SJSA1 (cell line): ENCODE results near the gene PLA2G3. TPM values are rescaled to one million over a fixed set of nuclear protein-coding genes. Genes with fewer than 3 reads are reported as not detected.

Experiments used
- DNase-seq, 2 experiments: peaks; one replicate each; pipeline ENCODE4 v3.0.0-alpha.2; 2015 to 2020; ENCODE audit warnings: low spot score in 2 of 2, low read depth in 1 of 2
- H3K27ac ChIP-seq: fragments of 250-450 bp; sonication (Bioruptor Pico); 2 replicates; pipeline ENCODE4 v1.5.1; 2020; ENCODE audit warnings: mild to moderate bottlenecking, moderate library complexity
- H3K27me3 ChIP-seq: fragments of 250-450 bp; sonication (Bioruptor Pico); replicated peaks from 2 replicates; pipeline ENCODE4 v1.5.1; 2020; ENCODE audit warnings: mild to moderate bottlenecking, moderate library complexity
- H3K36me3 ChIP-seq: fragments of 250-450 bp; sonication (Bioruptor Pico); 2 replicates; pipeline ENCODE4 v1.5.1; 2020; ENCODE audit warnings: mild to moderate bottlenecking
- H3K4me1 ChIP-seq: fragments of 250-450 bp; sonication (Bioruptor Pico); replicated peaks from 2 replicates; pipeline ENCODE4 v1.6.1; 2021; ENCODE audit warnings: mild to moderate bottlenecking
- H3K4me3 ChIP-seq: fragments of 250-450 bp; sonication (Bioruptor Pico); 2 replicates; pipeline ENCODE4 v1.5.1; 2020; ENCODE audit warnings: mild to moderate bottlenecking
- H3K9me3 ChIP-seq: fragments of 250-450 bp; sonication (Bioruptor Pico); replicated peaks from 2 replicates; pipeline ENCODE4 v1.5.1; 2020; ENCODE audit warnings: mild to moderate bottlenecking
- total RNA-seq: library from RNA; depleted of rRNA; stranded (reverse); fragments of >200 nt; shearing (Covaris generic); gene quantifications from 2 replicates; pipeline ENCODE4 v1.2.3, GENCODE V29; 2014

The PLA2G3 gene
- total RNA-seq, 1 experiment from 2014 or later, result not detected

GRCh38 chr22:31106731-31107177 is 33.6 kb downstream of the PLA2G3 start:
- Histone ChIP-seq H3K4me3 (peak overlapping the region; percentile 87), H3K27me3 (no peaks in the 10 kb centered on the region), H3K9me3 (no peaks in the 10 kb centered on the region), H3K27ac (peak overlapping the region; percentile 84), H3K4me1 (peaks cover 33% of the 10 kb centered on the region), H3K36me3 (peaks cover 55% of the 10 kb centered on the region)
- DNase-seq, result peak; percentile 71 to 72

GRCh38 chr22:31106001-31106571 is 34.2 kb downstream of the PLA2G3 start:
- H3K9me3 ChIP-seq, result no peaks in the 10 kb centered on the region
- no peaks in the 10 kb centered on the region for H3K27me3 ChIP-seq
- H3K4me3 ChIP-seq, result peak overlapping the region; percentile 87
- H3K36me3 ChIP-seq, result peaks cover 62% of the 10 kb centered on the region
- peaks cover 40% of the 10 kb centered on the region for H3K4me1 ChIP-seq
- peak overlapping the region; percentile 84 for H3K27ac ChIP-seq
- DNase-seq, result no peak

- H3K27me3 ChIP-seq, result no peaks in the 10 kb centered on the region
- peaks cover 43% of the 10 kb centered on the region for H3K4me1 ChIP-seq
- no peaks in the 10 kb centered on the region for H3K9me3 ChIP-seq
- H3K4me3 ChIP-seq, result no peak overlapping the region
- H3K36me3 ChIP-seq, result peaks cover 67% of the 10 kb centered on the region
- H3K27ac ChIP-seq, result no peak overlapping the region
- DNase-seq, result no peak
Observed at GRCh38 chr22:31105282-31105929, 34.9 kb downstream of the PLA2G3 start.

GRCh38 chr22:31104869-31105268 is 35.4 kb downstream of the PLA2G3 start:
- Histone ChIP-seq H3K27me3 (no peaks in the 10 kb centered on the region), H3K36me3 (peaks cover 73% of the 10 kb centered on the region), H3K4me3 (no peak overlapping the region), H3K9me3 (no peaks in the 10 kb centered on the region), H3K27ac (no peak overlapping the region), H3K4me1 (peaks cover 43% of the 10 kb centered on the region)
- no peak for DNase-seq

GRCh38 chr22:31103899-31104694 is 36.2 kb downstream of the PLA2G3 start:
- Histone ChIP-seq H3K27ac (no peak overlapping the region), H3K27me3 (no peaks in the 10 kb centered on the region), H3K4me1 (peaks cover 43% of the 10 kb centered on the region), H3K36me3 (peaks cover 80% of the 10 kb centered on the region), H3K4me3 (no peak overlapping the region), H3K9me3 (no peaks in the 10 kb centered on the region)
- DNase-seq, result no peak

GRCh38 chr22:31103111-31103510 is 37.2 kb downstream of the PLA2G3 start:
- H3K36me3 ChIP-seq, result peaks cover 89% of the 10 kb centered on the region
- DNase-seq, result no peak
- H3K4me3 ChIP-seq, result no peak overlapping the region
- no peaks in the 10 kb centered on the region for H3K27me3 ChIP-seq
- peak overlapping the region; percentile 62 for H3K27ac ChIP-seq
- peaks cover 43% of the 10 kb centered on the region for H3K4me1 ChIP-seq
- no peaks in the 10 kb centered on the region for H3K9me3 ChIP-seq

GRCh38 chr22:31102441-31103081 is 37.7 kb downstream of the PLA2G3 start:
- Histone ChIP-seq H3K36me3 (peaks cover 95% of the 10 kb centered on the region), H3K4me1 (peaks cover 43% of the 10 kb centered on the region)

GRCh38 chr22:31100762-31101525 is 39.4 kb downstream of the PLA2G3 start:
- DNase-seq, result no peak
- H3K27ac ChIP-seq, result no peak overlapping the region
- no peaks in the 10 kb centered on the region for H3K9me3 ChIP-seq
- no peak overlapping the region for H3K4me3 ChIP-seq
- H3K36me3 ChIP-seq, result peaks cover 97% of the 10 kb centered on the region
- peaks cover 30% of the 10 kb centered on the region for H3K4me1 ChIP-seq
- H3K27me3 ChIP-seq, result no peaks in the 10 kb centered on the region

More at GRCh38 chr22:31102441-31103081, 37.7 kb downstream of the PLA2G3 start:
- peak overlapping the region; percentile 62 for H3K27ac ChIP-seq
- H3K27me3 ChIP-seq, result no peaks in the 10 kb centered on the region
- H3K9me3 ChIP-seq, result no peaks in the 10 kb centered on the region
- DNase-seq, result peak; percentile 80 to 91
- H3K4me3 ChIP-seq, result no peak overlapping the region

GRCh38 chr22:31099841-31100761 is 40.2 kb downstream of the PLA2G3 start:
- Histone ChIP-seq H3K4me1 (peaks cover 24% of the 10 kb centered on the region), H3K4me3 (no peak overlapping the region), H3K36me3 (peaks cover 97% of the 10 kb centered on the region), H3K27ac (no peak overlapping the region), H3K9me3 (no peaks in the 10 kb centered on the region), H3K27me3 (no peaks in the 10 kb centered on the region)
- DNase-seq, result no peak

GRCh38 chr22:31099386-31099785 is 40.9 kb downstream of the PLA2G3 start:
- no peak overlapping the region for H3K4me3 ChIP-seq
- no peaks in the 10 kb centered on the region for H3K27me3 ChIP-seq
- peaks cover 24% of the 10 kb centered on the region for H3K4me1 ChIP-seq
- H3K27ac ChIP-seq, result no peak overlapping the region
- H3K36me3 ChIP-seq, result peaks cover 97% of the 10 kb centered on the region
- DNase-seq, result no peak
- H3K9me3 ChIP-seq, result no peaks in the 10 kb centered on the region

- no peak overlapping the region for H3K4me3 ChIP-seq
- H3K4me1 ChIP-seq, result peaks cover 24% of the 10 kb centered on the region
- H3K9me3 ChIP-seq, result no peaks in the 10 kb centered on the region
- H3K36me3 ChIP-seq, result peaks cover 97% of the 10 kb centered on the region
- H3K27ac ChIP-seq, result no peak overlapping the region
- no peak for DNase-seq
- H3K27me3 ChIP-seq, result no peaks in the 10 kb centered on the region
Observed at GRCh38 chr22:31098632-31099110, 41.6 kb downstream of the PLA2G3 start.

GRCh38 chr22:31097941-31098631 is 42.2 kb downstream of the PLA2G3 start:
- Histone ChIP-seq H3K4me1 (peaks cover 23% of the 10 kb centered on the region), H3K27ac (no peak overlapping the region), H3K27me3 (no peaks in the 10 kb centered on the region), H3K36me3 (peaks cover 97% of the 10 kb centered on the region), H3K9me3 (no peaks in the 10 kb centered on the region), H3K4me3 (no peak overlapping the region)
- DNase-seq, result no peak
